Measurements from ENCODE around the gene TMTC1.

TMTC1 gene

DNA sequence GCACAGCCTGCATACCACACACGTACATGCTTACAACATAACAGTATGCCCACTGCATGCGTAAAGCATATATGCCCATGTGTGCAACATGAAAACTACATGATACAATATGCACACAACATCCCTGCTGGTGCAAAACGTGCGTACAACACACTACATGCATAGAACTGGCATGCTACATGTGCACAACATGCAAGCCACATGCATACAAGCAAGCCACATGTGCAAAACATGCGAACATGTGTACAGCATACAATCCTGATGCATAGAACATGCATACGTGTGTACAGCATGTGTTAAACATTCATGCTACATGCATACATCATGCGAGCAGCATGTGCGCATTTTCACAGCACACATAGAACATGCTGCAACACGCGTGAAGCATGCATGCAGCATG is 8.4 kb upstream of the TMTC1 start:
- TF ChIP-seq GATA2 (IDR thresholded peaks at IDR 0.05; ENCODE audit: low read depth, low read length): no peak
- no peak for TF ChIP-seq GATA3 (IDR thresholded peaks at IDR 0.05; ENCODE audit: low read depth, low read length)

GRCh38 chr12:29782871-29783772 is 620 bp downstream of the TMTC1 start:
- TF ChIP-seq GATA3 (IDR thresholded peaks at IDR 0.05; ENCODE audit: low read depth, low read length): no peak

DNA sequence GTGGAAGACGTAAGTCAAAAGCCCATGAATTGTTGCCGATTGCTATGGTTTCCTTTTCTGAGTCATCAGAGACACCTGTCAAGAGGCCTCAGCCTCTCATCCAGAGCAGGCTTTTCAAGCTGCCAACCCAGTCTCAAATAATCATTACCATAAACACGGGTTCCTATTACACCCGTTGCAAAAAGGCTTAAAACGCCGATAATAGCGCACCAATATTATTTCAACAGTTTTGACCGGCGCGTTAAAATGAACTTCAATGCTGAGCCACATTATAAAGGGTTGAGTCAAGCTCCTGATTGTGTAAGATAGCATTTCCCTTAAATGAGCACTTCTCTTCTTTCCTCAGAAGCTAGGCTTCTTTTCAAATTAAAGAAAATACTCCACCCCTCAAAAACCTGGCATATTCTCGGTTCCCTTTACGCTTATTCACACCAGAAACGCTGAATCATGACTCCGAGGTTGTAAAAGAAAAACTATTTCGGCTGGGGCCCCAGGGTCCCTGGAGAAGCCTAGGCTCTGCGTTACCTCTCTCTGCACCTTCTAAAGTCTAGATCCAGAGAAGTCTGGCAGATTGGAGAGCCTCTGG is 1.4 kb downstream of the TMTC1 start:
- TF ChIP-seq GATA2 (IDR thresholded peaks at IDR 0.05; ENCODE audit: low read depth, low read length) (no peak), GATA3 (IDR thresholded peaks at IDR 0.05; ENCODE audit: low read depth, low read length) (no peak)

- TF ChIP-seq GATA2 (IDR thresholded peaks at IDR 0.05; ENCODE audit: low read depth, low read length): no peak
These were observed 2.0 kb downstream of the TMTC1 start for GRCh38 chr12:29781705-29782266.

GRCh38 chr12:29781188-29781587 is 2.6 kb downstream of the TMTC1 start:
- TF ChIP-seq GATA2 (IDR thresholded peaks at IDR 0.05; ENCODE audit: low read depth, low read length) (no peak), GATA3 (IDR thresholded peaks at IDR 0.05; ENCODE audit: low read depth, low read length) (no peak)

DNA sequence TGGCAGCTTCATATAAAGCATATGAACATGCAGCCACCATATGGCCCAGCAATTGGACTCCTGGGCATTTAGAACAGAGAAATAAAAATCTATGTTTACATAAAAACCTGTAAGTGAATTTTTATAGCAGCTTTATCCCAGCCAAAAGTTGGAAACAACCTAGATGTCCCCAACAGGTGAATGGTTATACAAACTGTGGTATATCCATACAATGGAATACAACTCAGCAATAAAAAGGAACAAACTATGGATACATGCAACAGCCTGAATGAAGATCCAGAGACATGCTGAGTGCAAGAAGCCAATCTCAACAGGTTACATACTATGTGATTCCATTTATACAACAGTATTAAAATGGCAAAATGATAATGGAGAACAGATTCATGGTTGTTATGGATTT is 3.7 kb downstream of the TMTC1 start:
- no peak for TF ChIP-seq GATA2 (IDR thresholded peaks at IDR 0.05; ENCODE audit: low read depth, low read length)
- TF ChIP-seq GATA3 (IDR thresholded peaks at IDR 0.05; ENCODE audit: low read depth, low read length): no peak

GRCh38 chr12:29778531-29778930 is 5.2 kb downstream of the TMTC1 start:
- TF ChIP-seq GATA2 (IDR thresholded peaks at IDR 0.05; ENCODE audit: low read depth, low read length): no peak
- TF ChIP-seq GATA3 (IDR thresholded peaks at IDR 0.05; ENCODE audit: low read depth, low read length): no peak

GRCh38 chr12:29773076-29773475 is 10.7 kb downstream of the TMTC1 start:
- TF ChIP-seq GATA2 (IDR thresholded peaks at IDR 0.05; ENCODE audit: low read depth, low read length) (no peak), GATA3 (IDR thresholded peaks at IDR 0.05; ENCODE audit: low read depth, low read length) (no peak)

DNA sequence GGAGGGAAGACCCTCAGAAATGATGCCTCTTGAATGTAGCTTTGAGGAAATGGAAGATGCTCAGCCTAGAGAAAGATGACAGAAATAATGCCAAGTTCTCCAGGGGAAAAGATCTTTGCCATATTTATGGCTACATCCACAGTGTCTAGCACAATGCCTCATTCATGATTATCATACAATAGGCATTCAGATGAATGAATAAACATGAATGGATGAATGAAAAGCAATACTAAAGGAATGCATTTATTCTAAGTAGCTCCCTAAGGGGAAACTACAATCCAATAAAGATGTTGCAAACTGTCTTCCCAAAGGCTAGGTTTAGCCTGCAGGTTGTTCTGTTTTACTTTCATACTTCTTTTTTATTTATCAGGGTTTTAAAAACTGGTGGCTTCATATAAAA is 12.0 kb downstream of the TMTC1 start:
- TF ChIP-seq GATA2 (IDR thresholded peaks at IDR 0.05; ENCODE audit: low read depth, low read length) (no peak), GATA3 (IDR thresholded peaks at IDR 0.05; ENCODE audit: low read depth, low read length) (no peak)

DNA sequence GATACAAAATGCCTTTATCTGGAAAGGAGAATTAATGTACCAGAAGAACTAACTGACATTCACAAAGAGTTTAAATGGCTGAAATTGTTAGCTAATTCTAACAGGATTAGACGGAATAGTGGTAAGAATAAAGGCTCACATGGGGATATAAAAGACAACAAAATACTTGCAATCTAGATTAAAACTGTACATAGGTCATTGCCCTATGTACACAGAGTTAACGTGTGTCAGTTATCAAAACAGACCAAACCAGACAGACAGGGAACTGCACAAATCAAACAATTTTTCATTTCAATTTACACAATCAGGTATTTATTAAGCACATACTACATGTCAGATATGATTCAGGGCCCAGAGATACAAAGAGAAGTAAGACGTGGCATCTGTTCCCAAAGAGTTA is 12.6 kb downstream of the TMTC1 start:
- no peak for TF ChIP-seq GATA2 (IDR thresholded peaks at IDR 0.05; ENCODE audit: low read depth, low read length)
- no peak for TF ChIP-seq GATA3 (IDR thresholded peaks at IDR 0.05; ENCODE audit: low read depth, low read length)

DNA sequence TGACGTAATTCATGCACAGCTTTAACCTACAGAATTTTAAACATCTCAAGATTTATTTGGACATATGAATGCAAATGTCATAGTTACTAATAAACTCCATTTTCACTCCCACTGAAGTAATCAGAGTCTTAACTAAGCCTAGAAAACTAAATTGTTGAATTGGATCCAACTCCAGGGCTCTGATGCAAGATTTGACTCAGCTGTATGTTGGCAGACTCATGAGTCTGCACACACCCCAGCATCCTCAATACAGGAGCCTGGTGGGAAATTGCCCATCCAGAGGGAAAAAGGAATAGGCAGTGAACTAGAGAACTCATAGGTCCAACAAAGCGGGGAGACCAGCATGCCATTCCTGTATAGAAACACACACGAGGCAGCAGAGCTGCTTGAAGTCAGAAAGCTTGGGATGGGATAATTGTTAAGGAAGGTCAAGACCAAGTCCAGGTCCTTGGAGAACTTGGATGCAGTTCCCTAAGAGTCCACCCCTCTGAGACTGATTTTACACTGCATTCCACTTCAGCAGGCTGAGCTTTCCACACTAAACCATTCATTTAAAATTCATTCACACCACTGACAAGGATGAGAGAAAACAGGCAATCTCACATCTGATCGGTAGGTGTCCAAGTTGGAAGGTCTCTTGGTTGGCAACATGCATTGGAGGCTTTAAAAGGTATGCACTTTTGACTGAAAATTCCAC is 14.4 kb downstream of the TMTC1 start:
- TF ChIP-seq GATA2 (IDR thresholded peaks at IDR 0.05; ENCODE audit: low read depth, low read length): no peak
- TF ChIP-seq GATA3 (IDR thresholded peaks at IDR 0.05; ENCODE audit: low read depth, low read length): no peak

GRCh38 chr12:29768372-29768771 is 15.4 kb downstream of the TMTC1 start:
- TF ChIP-seq GATA2 (IDR thresholded peaks at IDR 0.05; ENCODE audit: low read depth, low read length) (no peak), GATA3 (IDR thresholded peaks at IDR 0.05; ENCODE audit: low read depth, low read length) (no peak)

GRCh38 chr12:29763301-29763683 is 20.4 kb downstream of the TMTC1 start:
- TF ChIP-seq GATA3 (IDR thresholded peaks at IDR 0.05; ENCODE audit: low read depth, low read length) (no peak), GATA2 (IDR thresholded peaks at IDR 0.05; ENCODE audit: low read depth, low read length) (no peak)

- no peak for TF ChIP-seq GATA2 (IDR thresholded peaks at IDR 0.05; ENCODE audit: low read depth, low read length)
- TF ChIP-seq GATA3 (IDR thresholded peaks at IDR 0.05; ENCODE audit: low read depth, low read length): no peak
These were observed 21.0 kb downstream of the TMTC1 start for GRCh38 chr12:29762637-29763300.

Data from SH-SY5Y (cell line).